Nephron progenitor cell (in vitro differentiated cells): ENCODE measurements around the gene FBXO46.

Source experiments
- DNase-seq: peaks from one replicate; pipeline ENCODE4 v3.0.0; 2021
- H3K27ac Mint-ChIP-seq: 2 replicates; pipeline ENCODE4 v1.8.0; 2021; ENCODE audit warnings: mild to moderate bottlenecking, moderate library complexity, mixed read lengths
- H3K27me3 Mint-ChIP-seq: 2 replicates; pipeline ENCODE4 v1.8.0; 2021; ENCODE audit warnings: mild to moderate bottlenecking, low read depth, mixed read lengths; ENCODE audit not compliant: poor library complexity
- H3K36me3 Mint-ChIP-seq: 2 replicates; pipeline ENCODE4 v1.8.0; 2021; ENCODE audit warnings: low read depth, mixed read lengths
- H3K4me1 Mint-ChIP-seq: 2 replicates; pipeline ENCODE4 v1.8.0; 2021; ENCODE audit warnings: mixed read lengths
- H3K4me3 Mint-ChIP-seq: 2 replicates; pipeline ENCODE4 v1.8.0; 2021; ENCODE audit warnings: mild to moderate bottlenecking, moderate library complexity, mixed read lengths
- H3K9me3 Mint-ChIP-seq: 2 replicates; pipeline ENCODE4 v1.8.0; 2021; ENCODE audit warnings: mild to moderate bottlenecking, moderate library complexity, mixed read lengths
- TF ChIP-seq, protein P1 (sequence below): fragments of 200-600 bp; sonication (generic); IDR thresholded peaks from 2 replicates; pipeline ENCODE4 v1.5.0; 2021; ENCODE audit warnings: antibody characterized with exemption

FBXO46 gene

DNA sequence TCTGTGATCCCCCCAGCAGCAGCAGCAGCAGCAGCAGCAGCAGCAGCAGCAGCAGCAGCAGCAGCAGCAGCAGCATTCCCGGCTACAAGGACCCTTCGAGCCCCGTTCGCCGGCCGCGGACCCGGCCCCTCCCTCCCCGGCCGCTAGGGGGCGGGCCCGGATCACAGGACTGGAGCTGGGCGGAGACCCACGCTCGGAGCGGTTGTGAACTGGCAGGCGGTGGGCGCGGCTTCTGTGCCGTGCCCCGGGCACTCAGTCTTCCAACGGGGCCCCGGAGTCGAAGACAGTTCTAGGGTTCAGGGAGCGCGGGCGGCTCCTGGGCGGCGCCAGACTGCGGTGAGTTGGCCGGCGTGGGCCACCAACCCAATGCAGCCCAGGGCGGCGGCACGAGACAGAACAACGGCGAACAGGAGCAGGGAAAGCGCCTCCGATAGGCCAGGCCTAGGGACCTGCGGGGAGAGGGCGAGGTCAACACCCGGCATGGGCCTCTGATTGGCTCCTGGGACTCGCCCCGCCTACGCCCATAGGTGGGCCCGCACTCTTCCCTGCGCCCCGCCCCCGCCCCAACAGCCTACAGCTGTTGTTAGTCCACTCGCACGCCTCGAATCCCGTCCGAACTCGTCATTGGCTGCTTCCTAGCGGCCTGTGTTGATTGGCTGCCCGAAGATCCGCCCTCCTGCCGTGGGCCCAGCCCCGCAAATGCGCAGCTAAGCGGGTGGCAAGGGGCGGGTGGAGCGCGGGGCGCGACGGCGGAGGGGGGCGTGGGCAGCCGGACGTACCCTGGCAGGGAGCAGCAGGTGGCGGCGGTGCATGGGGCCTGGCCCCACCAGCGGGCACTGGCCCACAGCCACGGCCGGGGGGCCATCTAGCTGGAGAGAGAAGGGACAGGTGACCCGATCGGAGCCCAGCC lies 39.8 kb upstream of the FBXO46 start:
- Mint-ChIP-seq H3K4me3 (peak overlapping the region; percentile 95), H3K27ac (peak overlapping the region; percentile 99), H3K4me1 (peaks cover 27% of the 10 kb centered on the region), H3K9me3 (no peaks in the 10 kb centered on the region), H3K27me3 (no peaks in the 10 kb centered on the region), H3K36me3 (peaks cover 16% of the 10 kb centered on the region)
- TF ChIP-seq, protein P1, sequence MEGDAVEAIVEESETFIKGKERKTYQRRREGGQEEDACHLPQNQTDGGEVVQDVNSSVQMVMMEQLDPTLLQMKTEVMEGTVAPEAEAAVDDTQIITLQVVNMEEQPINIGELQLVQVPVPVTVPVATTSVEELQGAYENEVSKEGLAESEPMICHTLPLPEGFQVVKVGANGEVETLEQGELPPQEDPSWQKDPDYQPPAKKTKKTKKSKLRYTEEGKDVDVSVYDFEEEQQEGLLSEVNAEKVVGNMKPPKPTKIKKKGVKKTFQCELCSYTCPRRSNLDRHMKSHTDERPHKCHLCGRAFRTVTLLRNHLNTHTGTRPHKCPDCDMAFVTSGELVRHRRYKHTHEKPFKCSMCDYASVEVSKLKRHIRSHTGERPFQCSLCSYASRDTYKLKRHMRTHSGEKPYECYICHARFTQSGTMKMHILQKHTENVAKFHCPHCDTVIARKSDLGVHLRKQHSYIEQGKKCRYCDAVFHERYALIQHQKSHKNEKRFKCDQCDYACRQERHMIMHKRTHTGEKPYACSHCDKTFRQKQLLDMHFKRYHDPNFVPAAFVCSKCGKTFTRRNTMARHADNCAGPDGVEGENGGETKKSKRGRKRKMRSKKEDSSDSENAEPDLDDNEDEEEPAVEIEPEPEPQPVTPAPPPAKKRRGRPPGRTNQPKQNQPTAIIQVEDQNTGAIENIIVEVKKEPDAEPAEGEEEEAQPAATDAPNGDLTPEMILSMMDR = peak; percentile 91
- DNase-seq = peak; percentile 95

- Mint-ChIP-seq H3K27ac (peak overlapping the region; percentile 99), H3K4me1 (peaks cover 33% of the 10 kb centered on the region), H3K9me3 (no peaks in the 10 kb centered on the region), H3K27me3 (no peaks in the 10 kb centered on the region), H3K4me3 (peak overlapping the region; percentile 95), H3K36me3 (peaks cover 13% of the 10 kb centered on the region)
- DNase-seq = peak; percentile 52
- TF ChIP-seq, protein P1 = no peak
Measured at GRCh38 chr19:45769821-45770191, 39.1 kb upstream of the FBXO46 start.

DNA sequence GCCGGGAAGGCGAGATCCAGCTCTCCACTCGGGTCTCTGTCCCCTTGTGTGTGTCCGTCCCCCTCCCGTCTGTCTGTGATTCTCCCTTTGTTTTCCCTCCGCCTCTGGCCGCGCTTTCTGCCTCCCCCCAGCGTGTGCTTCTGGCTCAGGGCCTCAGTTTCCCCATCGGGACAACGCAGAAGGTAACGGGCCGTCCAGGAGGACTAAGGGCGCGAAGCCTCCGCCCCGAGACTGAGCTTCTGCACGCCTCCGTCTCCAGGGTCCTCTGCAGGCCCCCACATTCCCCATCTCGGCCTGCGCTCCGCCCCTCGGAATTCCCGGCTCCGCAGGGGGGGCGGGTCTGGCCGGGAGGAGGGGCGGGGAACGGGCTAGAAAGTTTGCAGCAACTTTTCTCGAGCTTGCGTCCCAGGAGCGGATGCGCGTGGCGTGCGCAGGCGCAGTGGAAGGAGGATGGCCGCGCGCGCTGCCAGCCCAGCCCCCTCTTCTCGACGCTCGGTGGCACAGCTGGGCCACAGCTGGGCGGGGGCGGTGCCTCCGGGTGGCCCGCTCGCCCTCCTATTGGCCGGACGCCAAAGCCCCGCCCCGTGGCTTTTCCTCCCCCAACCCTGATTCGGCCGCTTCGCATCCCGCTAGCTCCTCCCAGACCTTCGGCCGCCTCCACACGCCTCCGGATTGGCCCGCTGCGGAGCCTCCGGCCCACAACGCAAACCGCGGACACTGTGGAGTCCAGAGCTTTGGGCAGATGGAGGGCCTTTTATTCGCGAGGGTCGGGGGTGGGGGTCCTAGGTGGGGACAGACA lies 38.5 kb upstream of the FBXO46 start, which contains the start of gene SIX5:
Gene SIX5, minus strand, starts transcription at position 269 of the 799 bp plus-strand sequence. CDS start 408 bp downstream, outside the sequence.
- peak within 1 kb of the TSS; percentile 99 for H3K27ac Mint-ChIP-seq
- H3K9me3 Mint-ChIP-seq = no peaks in the 10 kb centered on the region
- H3K27me3 Mint-ChIP-seq = no peaks in the 10 kb centered on the region
- DNase-seq = peak; percentile 99
- peaks cover 9% of the 10 kb centered on the region for H3K36me3 Mint-ChIP-seq
- peak within 1 kb of the TSS; percentile 95 for H3K4me3 Mint-ChIP-seq
- TF ChIP-seq, protein P1 = no peak
- H3K4me1 Mint-ChIP-seq = peaks cover 39% of the 10 kb centered on the region

GRCh38 chr19:45768655-45768983 lies 37.9 kb upstream of the FBXO46 start:
- peak; percentile 69 for DNase-seq
- H3K9me3 Mint-ChIP-seq = no peaks in the 10 kb centered on the region
- H3K4me3 Mint-ChIP-seq = peak overlapping the region; percentile 95
- peak overlapping the region; percentile 99 for H3K27ac Mint-ChIP-seq
- TF ChIP-seq, protein P1 = no peak
- peaks cover 45% of the 10 kb centered on the region for H3K4me1 Mint-ChIP-seq
- H3K36me3 Mint-ChIP-seq = peaks cover 9% of the 10 kb centered on the region
- H3K27me3 Mint-ChIP-seq = no peaks in the 10 kb centered on the region

DNA sequence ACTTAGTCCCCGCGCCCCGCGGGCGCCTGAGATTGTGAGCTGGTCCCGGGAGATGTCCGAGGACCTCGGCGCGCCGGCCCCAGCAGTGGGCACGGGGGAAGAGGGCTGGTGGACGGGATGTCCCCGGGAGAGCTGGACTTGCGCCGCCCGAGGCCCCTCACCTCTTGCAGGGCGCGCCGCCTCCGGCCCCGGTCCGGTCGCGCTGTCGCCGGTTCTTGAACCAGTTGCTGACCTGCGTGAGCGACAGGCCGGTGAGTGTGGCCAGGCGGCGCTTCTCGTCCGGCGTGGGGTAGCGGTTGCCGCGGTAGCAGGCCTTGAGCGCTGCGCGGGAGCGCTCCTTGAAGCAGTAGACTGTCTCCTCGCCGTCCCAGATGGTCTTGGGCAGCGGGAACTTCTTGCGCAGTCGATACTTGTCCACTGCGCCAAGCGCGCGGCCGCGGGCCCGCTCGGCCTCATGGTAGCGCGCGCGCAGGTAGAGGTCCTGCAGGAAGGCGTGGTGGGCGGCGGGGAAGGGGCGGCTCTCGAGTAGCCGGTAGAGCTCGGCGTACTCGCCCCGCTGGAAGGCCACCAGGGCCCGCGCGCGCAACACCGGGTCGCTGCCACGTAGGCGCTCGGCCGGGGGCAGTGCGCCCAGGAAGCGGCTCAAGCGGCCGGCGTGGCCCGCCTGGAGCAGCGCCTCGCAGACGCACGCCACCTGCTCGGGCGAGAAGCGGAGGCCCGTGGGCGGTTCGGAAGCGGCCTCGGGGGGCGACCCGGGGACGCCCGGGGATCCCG lies 37.4 kb upstream of the FBXO46 start:
- peak; percentile 66 for DNase-seq
- Mint-ChIP-seq H3K27ac (peak overlapping the region; percentile 88), H3K27me3 (no peaks in the 10 kb centered on the region), H3K9me3 (no peaks in the 10 kb centered on the region), H3K4me1 (peaks cover 48% of the 10 kb centered on the region), H3K4me3 (peak overlapping the region; percentile 90), H3K36me3 (peaks cover 4% of the 10 kb centered on the region)
- TF ChIP-seq, protein P1 = no peak
